Measurements from ENCODE around the gene SLC3A2.
"Not testable (repeated sequence)": the region's sequence is repeated elsewhere in the genome, so short reads cannot be mapped to it uniquely, and the experiment has no call there.

Gene SLC3A2

GRCh38 chr11:62933285-62933684, 52.6 kb downstream of the SLC3A2 start:
- no peak for DNase-seq

- no peak for DNase-seq
These were observed 53.2 kb downstream of the SLC3A2 start for GRCh38 chr11:62933750-62934495.

- no peak for DNase-seq
These were observed 53.7 kb downstream of the SLC3A2 start for GRCh38 chr11:62934496-62934785.

GRCh38 chr11:62937528-62937927, 56.8 kb downstream of the SLC3A2 start:
- DNase-seq: not testable (repeated sequence)
